Right atrium auricular region (tissue), 2 donors: ENCODE data around the gene IGF2BP3. TPM values are rescaled to one million over a fixed set of nuclear protein-coding genes. Genes with fewer than 3 reads are reported as not detected.
A peak's percentile ranks its signal among the peaks of the same experiment; 100 is the strongest.

Experiments
- DNase-seq: peaks from one replicate; pipeline ENCODE4 v3.0.0-alpha.2; 2019; ENCODE audit warnings: low spot score
- H3K27ac ChIP-seq, 2 donors: fragments of 200-600 bp; sonication (generic); 1 replicate in 1 of 2; 2 replicates in 1 of 2; pipeline ENCODE4 v1.5.1; 2016 to 2019
- H3K27me3 ChIP-seq, 2 donors: fragments of 200-600 bp; sonication (generic); one replicate each; pipeline versions ENCODE4 v1.5.1 to v1.6.0; 2017 to 2019
- H3K36me3 ChIP-seq: fragments of 200-600 bp; sonication (generic); one replicate; pipeline ENCODE4 v1.5.1; 2016
- H3K4me1 ChIP-seq, 2 donors: fragments of 200-600 bp; sonication (generic); one replicate each; pipeline versions ENCODE4 v1.5.1 to v1.6.0; 2017 to 2019
- H3K4me3 ChIP-seq, 2 donors: fragments of 200-600 bp; sonication (generic); 1 replicate in 1 of 2; 2 replicates in 1 of 2; pipeline ENCODE4 v1.5.1; 2017 to 2019; ENCODE audit warnings: mild to moderate bottlenecking in 1 of 2, moderate library complexity in 1 of 2
- H3K9me3 ChIP-seq, 2 donors: fragments of 200-600 bp; sonication (generic); one replicate each; pipeline ENCODE4 v1.5.1; 2019
- CTCF ChIP-seq, 2 donors: fragments of 200-600 bp; sonication (generic); IDR thresholded peaks; one replicate each; pipeline ENCODE4 v1.5.1; 2019; ENCODE audit warnings: antibody characterized with exemption in 2 of 2
- total RNA-seq, 2 donors: library from RNA; depleted of rRNA; stranded (reverse); fragments of >200 nt; gene quantifications; one replicate each; pipeline ENCODE4 v1.1.0, GENCODE V29; 2016

The IGF2BP3 gene
- total RNA-seq, 2 donors from 2014 or later = not detected

DNA sequence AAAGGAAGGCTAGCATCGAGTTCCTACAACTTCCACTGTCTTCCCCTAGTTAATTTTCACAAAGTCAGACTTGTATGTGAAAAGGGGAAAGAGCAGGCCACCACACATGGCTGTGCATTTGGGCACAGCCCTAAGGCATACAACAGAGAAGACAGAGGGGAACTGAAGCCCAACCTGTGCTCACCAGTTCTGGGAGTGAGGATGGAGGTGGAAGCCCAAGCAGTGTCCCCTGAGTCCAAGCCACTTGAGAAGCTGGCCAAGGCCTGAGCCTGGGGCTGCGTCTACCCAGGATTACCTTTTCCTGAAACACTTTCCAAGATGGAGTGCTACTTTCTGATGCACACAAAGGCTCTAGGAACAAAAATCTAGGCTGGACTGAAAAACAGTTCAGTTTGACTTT is 203.4 kb downstream of the IGF2BP3 start:
- DNase-seq = no peak
- Histone ChIP-seq H3K27me3 (no peaks in the 10 kb centered on the region), H3K9me3 (no peaks in the 10 kb centered on the region), H3K36me3 (peaks cover 4% of the 10 kb centered on the region), H3K4me1 (no peaks in the 10 kb centered on the region), H3K27ac (no peak overlapping the region), H3K4me3 (no peak overlapping the region)
- no peak for TF ChIP-seq CTCF (IDR thresholded peaks at IDR 0.05)

DNA sequence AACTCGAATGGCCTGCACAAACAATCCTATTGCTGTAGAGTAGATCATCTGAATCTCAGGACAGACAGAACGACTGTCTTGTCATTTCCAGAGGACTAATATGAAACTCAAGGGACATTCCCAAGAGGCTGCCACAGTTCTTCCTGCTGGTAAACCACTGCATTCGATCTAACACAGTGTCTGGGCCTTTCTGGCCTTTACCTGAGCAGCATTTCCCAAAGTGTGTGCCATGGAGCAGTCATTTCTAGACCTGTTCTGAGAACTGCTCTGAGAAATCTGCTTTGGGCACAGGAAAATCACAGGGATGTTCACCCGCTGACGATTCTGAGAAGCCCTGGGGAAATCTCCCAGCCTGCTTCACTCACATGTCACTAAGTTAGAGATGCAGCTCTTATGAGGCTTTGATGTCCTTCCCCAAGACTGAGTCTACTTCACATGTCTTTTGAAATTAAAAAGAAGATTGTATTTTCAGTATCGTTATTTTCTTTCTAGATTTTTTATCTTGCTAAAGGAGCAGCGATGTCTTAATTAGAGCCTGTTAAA is 205.3 kb downstream of the IGF2BP3 start:
- Histone ChIP-seq H3K27ac (no peak overlapping the region), H3K4me1 (no peaks in the 10 kb centered on the region), H3K36me3 (no peaks in the 10 kb centered on the region), H3K27me3 (no peaks in the 10 kb centered on the region), H3K9me3 (no peaks in the 10 kb centered on the region), H3K4me3 (no peak overlapping the region)
- DNase-seq = no peak
- TF ChIP-seq CTCF (IDR thresholded peaks at IDR 0.05) = no peak

GRCh38 chr7:23261843-23262452 is 208.3 kb downstream of the IGF2BP3 start:
- peak; percentile 72 for DNase-seq
- no peaks in the 10 kb centered on the region for H3K36me3 ChIP-seq

DNA sequence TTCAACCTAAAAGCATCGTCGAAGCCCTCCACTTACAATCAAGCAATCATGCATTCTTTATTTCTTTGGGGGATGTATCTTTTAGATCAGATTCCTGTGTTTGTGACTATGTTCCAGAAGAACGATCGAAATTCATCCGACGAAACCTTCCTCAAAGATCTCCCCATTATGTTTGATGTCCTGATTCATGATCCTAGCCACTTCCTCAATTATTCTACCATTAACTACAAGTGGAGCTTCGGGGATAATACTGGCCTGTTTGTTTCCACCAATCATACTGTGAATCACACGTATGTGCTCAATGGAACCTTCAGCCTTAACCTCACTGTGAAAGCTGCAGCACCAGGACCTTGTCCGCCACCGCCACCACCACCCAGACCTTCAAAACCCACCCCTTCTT is 209.9 kb downstream of the IGF2BP3 start:
- no peak for DNase-seq
- Histone ChIP-seq H3K27ac (no peak overlapping the region), H3K9me3 (no peaks in the 10 kb centered on the region), H3K36me3 (peaks cover 2% of the 10 kb centered on the region), H3K4me3 (no peak overlapping the region), H3K27me3 (no peaks in the 10 kb centered on the region), H3K4me1 (no peaks in the 10 kb centered on the region)
- no peak for TF ChIP-seq CTCF (IDR thresholded peaks at IDR 0.05)

More at GRCh38 chr7:23261843-23262452, 208.3 kb downstream of the IGF2BP3 start:
- Histone ChIP-seq H3K9me3 (no peaks in the 10 kb centered on the region), H3K4me3 (no peak overlapping the region), H3K27me3 (no peaks in the 10 kb centered on the region), H3K4me1 (no peaks in the 10 kb centered on the region), H3K27ac (no peak overlapping the region)
- peak; percentile 62 to 83 for TF ChIP-seq CTCF (IDR thresholded peaks at IDR 0.05)

Other genes with a start within 250 kb of the IGF2BP3 start
- gene GPNMB, start 223.7 kb downstream of the IGF2BP3 start, total RNA-seq = 100 to 1,000 TPM in 1 of 2 donors, 10 to 100 TPM in 1; 74.4 to 137 TPM
- gene MALSU1, start 171.2 kb downstream of the IGF2BP3 start, total RNA-seq = 10 to 100 TPM; 82.5 to 96.5 TPM
- gene TRA2A, start 61.5 kb upstream of the IGF2BP3 start, total RNA-seq = 10 to 100 TPM; 16.0 to 26.7 TPM
- 10 to 100 TPM in 1 of 2 donors, 1 to 10 TPM in 1; 9.4 to 10.6 TPM for gene CCDC126, start 126.9 kb upstream of the IGF2BP3 start, total RNA-seq
- gene FAM221A, start 209.7 kb upstream of the IGF2BP3 start, total RNA-seq = 1 to 10 TPM; 5.5 to 6.5 TPM
- under 1 TPM in 1 of 2 donors, not detected in 1; 0.33 TPM for gene STK31, start 239.7 kb upstream of the IGF2BP3 start, total RNA-seq